Mucosa of stomach (tissue), 1 donor: ENCODE results near the gene GADD45GIP1.

ENCODE experiments used
- H3K27me3 ChIP-seq: one replicate; pipeline ENCODE4 v1.7.0; 2013; ENCODE audit warnings: mild to moderate bottlenecking, low read length; ENCODE audit not compliant: control insufficient read depth, insufficient read depth
- H3K36me3 ChIP-seq: one replicate; pipeline ENCODE4 v1.7.0; 2013; ENCODE audit warnings: low read length; ENCODE audit not compliant: control insufficient read depth, insufficient read depth
- H3K4me1 ChIP-seq: one replicate; pipeline ENCODE4 v1.7.0; 2013; ENCODE audit warnings: mild to moderate bottlenecking, low read length; ENCODE audit not compliant: control insufficient read depth, insufficient read depth
- H3K4me3 ChIP-seq: one replicate; pipeline ENCODE4 v1.7.0; 2013; ENCODE audit warnings: low read length
- H3K9ac ChIP-seq: one replicate; pipeline ENCODE4 v1.7.0; 2013; ENCODE audit warnings: mild to moderate bottlenecking, low read length, moderate library complexity
- H3K9me3 ChIP-seq: one replicate; pipeline ENCODE4 v1.7.0; 2013; ENCODE audit warnings: mild to moderate bottlenecking, low read length, moderate library complexity; ENCODE audit not compliant: control insufficient read depth
- donor health status: Pancreatic carcinoma.

GADD45GIP1 gene

GRCh38 chr19:12956446-12957388, at the start of gene GADD45GIP1:
GADD45GIP1 (minus strand) TSS chr19:12957223; CDS start chr19:12957212, 11 bp downstream.
- Histone ChIP-seq H3K27me3 (no peaks in the 10 kb centered on the region), H3K4me3 (no peak within 1 kb of the TSS), H3K9ac (peak within 1 kb of the TSS; percentile 55), H3K36me3 (no peaks in the 10 kb centered on the region), H3K4me1 (peaks cover 14% of the 10 kb centered on the region), H3K9me3 (no peaks in the 10 kb centered on the region)

GRCh38 chr19:13005861-13006370, 48.9 kb upstream of the GADD45GIP1 start:
- Histone ChIP-seq H3K9me3 (no peaks in the 10 kb centered on the region), H3K9ac (no peak overlapping the region), H3K4me1 (peaks cover 93% of the 10 kb centered on the region), H3K4me3 (no peak overlapping the region), H3K36me3 (no peaks in the 10 kb centered on the region), H3K27me3 (no peaks in the 10 kb centered on the region)

DNA sequence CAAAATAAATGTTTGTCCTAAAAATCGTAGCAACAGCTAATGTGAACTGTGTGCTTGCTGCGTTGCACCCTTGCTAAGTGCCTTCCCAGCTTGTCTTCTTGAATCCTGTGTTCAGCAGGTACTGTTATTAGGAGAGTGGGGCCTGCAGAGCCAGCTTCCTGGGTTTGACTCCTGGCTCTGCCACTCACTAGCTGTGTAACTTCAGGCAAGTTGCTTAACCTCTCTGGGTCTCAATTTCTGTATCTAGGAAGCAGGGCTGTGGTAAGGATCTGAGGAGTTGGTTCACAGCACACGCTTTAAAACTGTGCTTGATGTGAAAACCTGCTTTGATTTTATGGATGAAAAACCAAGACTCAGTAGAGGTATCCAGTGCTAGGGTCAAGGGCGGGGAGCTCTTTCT, 48.2 kb upstream of the GADD45GIP1 start:
- no peaks in the 10 kb centered on the region for H3K36me3 ChIP-seq
- H3K27me3 ChIP-seq, result no peaks in the 10 kb centered on the region
- no peak overlapping the region for H3K9ac ChIP-seq
- no peaks in the 10 kb centered on the region for H3K9me3 ChIP-seq
- no peak overlapping the region for H3K4me3 ChIP-seq
- H3K4me1 ChIP-seq, result peaks cover 89% of the 10 kb centered on the region

DNA sequence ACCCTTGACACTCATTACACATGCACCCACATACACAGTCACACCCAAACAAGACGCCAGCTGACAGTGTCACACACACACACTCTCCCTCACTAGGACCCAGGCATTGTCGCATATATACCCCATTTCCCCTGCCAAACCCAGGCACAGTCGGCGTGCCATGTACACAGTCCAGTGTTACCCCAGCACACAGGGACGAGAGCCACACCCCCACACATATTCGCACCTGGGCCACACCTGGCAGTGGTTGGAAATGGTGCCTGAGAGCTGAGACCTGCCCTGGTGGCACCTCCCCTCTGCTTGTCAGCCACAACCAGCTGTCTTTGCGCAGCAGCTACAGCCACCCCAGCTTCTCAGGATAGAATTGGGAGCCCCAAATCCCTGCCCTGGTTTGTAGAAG, 47.2 kb upstream of the GADD45GIP1 start:
- H3K9me3 ChIP-seq, result no peaks in the 10 kb centered on the region
- peak overlapping the region; percentile 24 for H3K9ac ChIP-seq

DNA sequence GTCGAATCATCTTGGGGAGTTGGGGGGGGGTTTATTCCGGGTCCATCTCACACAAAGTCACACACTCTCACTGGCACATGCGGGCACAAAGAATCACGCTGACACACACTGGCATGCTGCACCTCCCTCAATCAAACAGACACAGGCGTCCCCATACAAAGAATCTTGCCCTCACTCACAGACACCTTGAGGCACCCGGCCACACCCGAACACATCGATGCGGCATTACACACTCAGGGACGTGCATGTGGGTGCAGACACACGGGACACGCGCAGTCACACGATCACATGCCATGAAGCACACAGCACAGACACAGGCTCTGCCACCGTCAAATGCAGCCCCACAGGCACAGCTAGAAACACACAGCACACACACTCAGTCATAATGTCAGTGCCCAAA, 46.1 kb upstream of the GADD45GIP1 start:
- Histone ChIP-seq H3K36me3 (no peaks in the 10 kb centered on the region), H3K4me3 (no peak overlapping the region), H3K4me1 (peaks cover 69% of the 10 kb centered on the region), H3K9me3 (no peaks in the 10 kb centered on the region), H3K9ac (no peak overlapping the region), H3K27me3 (no peaks in the 10 kb centered on the region)

More for the DNA sequence above, 47.2 kb upstream of the GADD45GIP1 start:
- H3K36me3 ChIP-seq, result no peaks in the 10 kb centered on the region
- H3K4me3 ChIP-seq, result no peak overlapping the region
- peaks cover 79% of the 10 kb centered on the region for H3K4me1 ChIP-seq
- H3K27me3 ChIP-seq, result no peaks in the 10 kb centered on the region

DNA sequence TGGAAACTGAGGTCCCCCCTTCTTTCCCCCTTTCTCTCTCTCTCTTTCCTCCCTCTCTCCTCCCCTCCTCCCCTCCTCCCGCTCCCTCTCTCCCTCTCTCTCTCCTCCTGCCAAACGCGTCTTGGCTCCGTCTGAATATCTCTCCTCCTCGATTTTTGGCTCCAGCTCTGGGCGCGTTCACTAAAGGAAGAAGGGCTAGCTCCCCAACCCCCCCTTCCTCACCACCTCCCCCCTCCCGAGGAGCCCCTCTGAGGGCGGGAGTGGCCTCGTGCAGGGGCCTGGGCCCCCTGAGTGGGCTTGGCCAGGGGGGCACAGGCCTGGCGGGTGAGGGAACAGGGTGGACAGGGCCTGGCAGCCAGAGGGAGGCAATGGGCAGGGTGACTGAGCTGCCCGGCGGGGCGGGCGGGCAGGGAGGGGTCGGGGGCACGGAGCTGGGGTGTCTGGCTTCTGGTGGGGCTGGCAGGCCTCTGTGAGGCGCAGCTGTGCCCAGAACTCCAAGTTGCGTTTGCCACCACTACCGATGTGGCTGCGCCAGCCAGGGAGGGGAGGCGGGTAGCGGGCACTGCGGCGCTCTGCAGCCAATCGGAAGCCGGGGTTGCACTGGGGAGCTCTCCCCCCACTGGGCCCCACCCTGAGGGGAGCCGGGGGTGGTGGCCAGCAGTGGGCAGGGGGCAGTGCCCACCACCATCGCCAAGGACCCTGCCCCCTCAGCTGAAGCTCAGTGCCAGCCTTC, 45.3 kb upstream of the GADD45GIP1 start:
- no peaks in the 10 kb centered on the region for H3K27me3 ChIP-seq
- peaks cover 71% of the 10 kb centered on the region for H3K4me1 ChIP-seq
- peak overlapping the region; percentile 53 for H3K9ac ChIP-seq
- no peaks in the 10 kb centered on the region for H3K9me3 ChIP-seq
- no peak overlapping the region for H3K4me3 ChIP-seq
- H3K36me3 ChIP-seq, result no peaks in the 10 kb centered on the region

DNA sequence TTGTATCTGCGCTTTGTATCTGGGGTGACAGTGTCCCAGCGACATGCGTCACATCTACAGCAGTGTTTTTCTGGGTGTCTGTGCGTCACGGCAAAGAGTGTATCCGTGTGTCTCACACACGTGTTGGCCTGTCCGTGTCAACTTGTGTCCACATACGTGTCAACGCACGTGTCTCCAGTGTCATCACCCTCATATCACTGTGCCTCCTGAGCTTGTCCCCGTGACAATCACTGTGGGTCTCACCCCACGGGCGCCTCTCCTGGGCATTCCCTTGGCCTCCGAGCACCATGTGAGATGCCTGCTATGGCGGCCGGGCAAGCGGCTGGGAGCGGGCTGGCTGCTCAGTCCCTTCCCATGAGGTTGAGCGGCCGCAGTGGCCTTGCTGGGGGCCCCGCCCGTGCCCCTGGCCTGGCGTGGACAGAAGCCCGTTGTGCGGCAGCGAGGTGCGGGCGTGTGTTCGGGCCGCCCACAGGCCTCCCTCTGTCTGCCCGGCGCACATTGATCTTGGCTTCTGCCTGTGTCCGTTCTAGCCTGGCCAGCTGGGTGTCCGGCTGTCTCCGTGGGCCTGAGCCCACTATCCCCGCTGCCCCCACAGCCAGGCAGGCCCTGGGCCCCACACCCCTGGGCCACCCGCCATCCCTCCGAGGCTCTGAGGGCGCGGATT, 44.6 kb upstream of the GADD45GIP1 start:
- H3K9ac ChIP-seq, result peak overlapping the region; percentile 53
- no peaks in the 10 kb centered on the region for H3K9me3 ChIP-seq
- H3K4me3 ChIP-seq, result no peak overlapping the region
- H3K4me1 ChIP-seq, result peaks cover 69% of the 10 kb centered on the region
- H3K36me3 ChIP-seq, result no peaks in the 10 kb centered on the region
- H3K27me3 ChIP-seq, result no peaks in the 10 kb centered on the region

- Histone ChIP-seq H3K4me1 (peaks cover 65% of the 10 kb centered on the region), H3K4me3 (no peak overlapping the region), H3K36me3 (no peaks in the 10 kb centered on the region), H3K9ac (no peak overlapping the region), H3K9me3 (no peaks in the 10 kb centered on the region), H3K27me3 (no peaks in the 10 kb centered on the region)
These were observed 44.1 kb upstream of the GADD45GIP1 start for GRCh38 chr19:13001166-13001501.

- Histone ChIP-seq H3K9ac (peak overlapping the region; percentile 22), H3K9me3 (no peaks in the 10 kb centered on the region), H3K4me1 (peaks cover 44% of the 10 kb centered on the region), H3K4me3 (no peak overlapping the region), H3K27me3 (no peaks in the 10 kb centered on the region), H3K36me3 (no peaks in the 10 kb centered on the region)
These were observed 41.2 kb upstream of the GADD45GIP1 start for GRCh38 chr19:12997967-12998940.

DNA sequence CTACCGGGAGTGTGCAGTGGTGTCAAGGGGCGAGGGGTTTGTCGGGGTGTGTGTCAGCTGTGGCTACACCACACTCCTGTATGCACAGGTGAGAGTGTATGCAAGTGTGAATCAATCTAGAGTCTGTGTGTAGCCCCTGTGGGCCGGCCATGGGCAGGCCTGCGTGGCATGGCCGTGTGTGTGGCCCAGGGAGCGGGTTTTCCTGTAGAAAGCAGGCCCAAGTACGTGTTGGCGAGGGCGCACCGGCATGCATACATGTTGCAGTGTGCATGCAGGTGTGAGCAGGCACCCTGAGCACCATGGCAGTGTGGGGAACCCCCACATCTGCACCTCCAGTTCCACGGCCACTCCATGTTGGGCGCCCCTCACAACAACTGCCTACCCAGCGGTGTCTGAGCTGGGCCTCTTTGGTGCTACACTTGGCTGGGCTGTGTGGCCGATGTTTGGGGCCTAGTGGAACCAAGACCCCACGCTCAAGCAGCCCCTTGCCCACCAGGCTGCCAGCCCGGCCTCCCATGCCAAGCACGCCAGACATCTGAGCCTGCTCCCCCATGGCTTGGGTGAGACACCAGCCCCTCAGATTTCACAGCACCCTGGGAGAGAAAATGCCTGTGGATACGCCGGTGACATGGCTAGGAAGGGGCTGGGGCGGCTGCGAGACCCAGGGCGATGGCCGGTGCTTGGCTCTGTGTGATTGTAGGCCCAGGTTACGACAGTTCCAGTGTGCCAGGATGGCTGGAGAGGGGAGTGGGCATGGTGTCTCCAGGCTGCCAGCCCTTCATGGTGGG, 40.4 kb upstream of the GADD45GIP1 start:
- Histone ChIP-seq H3K27me3 (no peaks in the 10 kb centered on the region), H3K4me3 (peak overlapping the region; percentile 28), H3K9ac (peak overlapping the region; percentile 69), H3K9me3 (no peaks in the 10 kb centered on the region), H3K4me1 (peaks cover 35% of the 10 kb centered on the region), H3K36me3 (no peaks in the 10 kb centered on the region)
